Hematopoietic multipotent progenitor cell treated with erythropoietin and hydrocortisone succinate and interleukin-3 and kit ligand, for 8 days (in vitro differentiated cells): Measurements from ENCODE around the gene DCTPP1.

ENCODE experiments used
- DNase-seq: peaks from one replicate; pipeline ENCODE4 v3.0.0-alpha.2; 2015

The DCTPP1 gene

DNA sequence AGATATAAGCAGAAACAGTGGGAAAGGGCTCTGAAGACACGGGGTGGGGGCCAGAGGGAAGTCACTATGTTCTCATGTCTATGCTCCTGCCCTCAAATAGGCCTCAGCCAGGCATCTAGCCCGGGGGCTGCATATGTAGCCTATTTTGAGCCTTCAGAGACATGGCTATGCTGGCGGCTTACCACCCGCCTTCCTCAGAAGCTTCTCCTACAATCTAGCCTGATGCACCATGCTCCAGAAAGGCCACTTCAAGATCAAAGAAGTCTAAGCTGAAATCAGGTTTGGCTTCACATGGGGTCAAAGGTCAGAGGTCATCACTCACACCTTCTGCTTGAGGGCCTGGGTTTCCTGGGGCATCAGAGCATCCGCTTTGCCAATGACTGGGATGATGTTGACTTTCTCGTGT, 49.0 kb downstream of the DCTPP1 start:
- DNase-seq: no peak

DNA sequence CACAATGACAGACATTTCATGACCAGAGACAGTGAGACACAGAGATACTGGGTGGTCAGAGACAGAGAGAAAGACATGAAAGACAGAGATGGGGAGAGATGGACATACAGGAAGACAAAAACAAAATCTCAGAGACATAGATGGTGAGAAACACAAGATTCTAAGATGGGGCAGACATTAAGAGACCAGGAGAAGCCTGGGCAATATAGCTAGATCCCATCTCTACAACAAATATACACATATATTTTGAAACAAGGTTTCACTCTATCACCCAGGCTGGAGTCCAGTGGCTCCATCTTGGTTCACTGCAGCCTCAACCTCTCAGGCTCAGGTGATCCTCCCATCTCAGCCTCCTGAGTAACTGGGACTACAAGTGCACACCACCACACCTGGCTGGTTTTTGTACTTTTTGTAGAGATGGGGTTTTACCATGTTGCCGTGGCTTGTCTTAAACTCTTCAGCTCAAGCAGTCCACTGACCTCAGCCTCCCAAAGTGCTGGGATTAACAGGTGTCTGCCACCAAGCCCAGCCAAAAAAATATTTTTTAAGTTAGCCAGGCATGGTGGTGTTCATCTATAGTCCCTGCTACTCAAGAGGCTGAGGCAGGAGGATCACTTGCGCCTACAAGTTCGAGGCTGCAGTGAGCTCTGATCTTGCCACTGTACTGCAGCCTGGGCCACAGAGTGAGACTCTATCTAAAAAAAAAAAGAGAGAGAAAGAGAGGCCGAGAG, 49.6 kb downstream of the DCTPP1 start:
- no peak for DNase-seq

DNA sequence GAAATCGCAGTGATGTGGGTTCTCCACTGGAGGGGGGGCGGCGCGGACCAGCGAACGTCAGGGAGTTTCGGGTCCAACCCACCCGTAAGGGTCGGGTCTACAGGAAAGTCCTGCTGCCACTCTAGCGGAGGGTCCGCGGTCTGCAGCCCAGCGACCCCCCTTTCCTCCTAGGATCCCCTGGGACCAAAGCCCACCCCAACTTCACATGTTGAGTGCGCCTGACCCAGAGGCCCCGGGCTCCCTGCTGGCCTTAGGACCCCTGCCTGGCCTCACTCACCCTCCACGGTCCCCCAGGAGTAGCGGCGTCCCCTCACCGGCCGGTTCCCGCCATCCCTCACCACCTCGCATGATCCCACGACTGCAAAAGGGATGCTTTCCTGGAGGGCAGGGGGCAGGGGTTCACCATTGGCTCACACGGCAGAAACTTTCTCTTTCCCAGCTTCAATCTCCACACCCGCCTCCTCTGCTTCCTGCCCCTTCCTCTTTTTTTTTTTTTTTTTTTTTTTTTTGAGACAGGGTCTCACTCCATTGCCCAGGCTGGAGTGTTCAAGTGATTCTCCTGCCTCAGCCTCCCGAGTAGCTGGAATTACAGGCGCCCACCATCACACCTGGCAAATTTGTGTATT, 50.6 kb downstream of the DCTPP1 start:
- DNase-seq: no peak

DNA sequence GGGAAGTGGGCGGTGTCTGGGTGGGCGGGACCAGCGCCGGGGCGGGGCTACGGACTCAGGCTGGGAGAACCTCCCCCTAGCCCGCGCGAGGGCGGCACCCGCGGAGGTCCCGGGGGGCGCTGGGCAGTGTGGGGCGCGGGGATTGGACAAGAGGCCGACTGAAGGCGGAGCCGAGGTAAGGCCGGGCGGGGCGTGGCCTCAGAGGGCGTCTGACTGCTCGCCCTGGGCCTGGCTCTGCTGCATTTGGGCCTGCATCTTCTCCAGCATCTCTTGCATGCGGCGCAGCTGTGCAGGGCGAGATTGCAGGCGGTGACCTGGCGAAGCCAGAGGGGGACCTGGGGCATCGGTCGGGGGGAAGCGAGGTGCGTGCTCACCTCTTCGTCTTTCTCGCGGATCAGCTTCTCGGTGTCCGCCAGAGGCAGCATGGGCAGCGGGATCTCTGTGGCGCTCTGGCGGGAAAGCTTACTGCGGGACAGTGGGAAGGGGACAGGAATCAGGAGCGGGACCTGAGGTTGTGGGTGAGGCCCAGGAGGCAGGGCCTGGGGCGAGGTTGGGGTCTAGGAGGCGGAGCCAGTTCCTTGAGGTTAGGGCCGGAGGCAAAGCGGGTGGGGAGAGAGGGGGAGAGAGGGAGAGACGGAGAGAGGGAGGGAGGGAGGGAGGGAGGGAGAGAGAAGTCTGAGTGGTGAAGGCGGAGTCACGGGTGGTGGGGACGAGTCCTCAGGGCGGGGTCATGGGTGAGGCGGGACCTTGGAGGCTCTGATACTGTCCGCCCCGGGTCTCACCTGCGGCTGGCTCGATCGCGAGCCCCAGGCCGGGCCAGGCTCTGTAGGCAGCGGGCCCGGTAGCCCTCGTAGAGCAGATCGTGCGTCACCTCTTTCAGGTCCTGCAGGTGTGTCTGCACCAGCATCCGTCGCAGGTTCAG, 51.3 kb downstream of the DCTPP1 start:
- DNase-seq: peak; percentile 97

DNA sequence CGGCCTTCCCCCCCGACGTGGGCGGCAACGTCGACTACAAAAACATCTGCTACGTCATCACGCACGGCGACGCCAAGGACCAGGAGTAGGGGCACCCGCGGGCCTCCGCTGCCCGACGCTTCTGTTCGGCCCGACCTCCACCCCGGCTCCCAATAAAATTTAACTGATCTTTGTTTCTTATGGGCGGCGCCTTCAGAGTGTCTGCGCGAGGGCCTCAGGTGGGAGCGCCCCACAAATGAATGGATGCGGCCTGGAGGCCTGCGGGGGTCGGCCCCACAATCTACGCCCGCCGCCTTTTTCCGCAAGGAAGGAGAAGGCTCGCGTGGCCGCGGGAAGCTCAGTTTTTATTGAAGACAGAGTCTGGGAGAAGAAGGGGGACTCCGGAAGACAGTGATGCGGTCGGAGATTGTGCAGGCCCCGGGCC, 52.0 kb downstream of the DCTPP1 start:
- peak; percentile 90 for DNase-seq

DNA sequence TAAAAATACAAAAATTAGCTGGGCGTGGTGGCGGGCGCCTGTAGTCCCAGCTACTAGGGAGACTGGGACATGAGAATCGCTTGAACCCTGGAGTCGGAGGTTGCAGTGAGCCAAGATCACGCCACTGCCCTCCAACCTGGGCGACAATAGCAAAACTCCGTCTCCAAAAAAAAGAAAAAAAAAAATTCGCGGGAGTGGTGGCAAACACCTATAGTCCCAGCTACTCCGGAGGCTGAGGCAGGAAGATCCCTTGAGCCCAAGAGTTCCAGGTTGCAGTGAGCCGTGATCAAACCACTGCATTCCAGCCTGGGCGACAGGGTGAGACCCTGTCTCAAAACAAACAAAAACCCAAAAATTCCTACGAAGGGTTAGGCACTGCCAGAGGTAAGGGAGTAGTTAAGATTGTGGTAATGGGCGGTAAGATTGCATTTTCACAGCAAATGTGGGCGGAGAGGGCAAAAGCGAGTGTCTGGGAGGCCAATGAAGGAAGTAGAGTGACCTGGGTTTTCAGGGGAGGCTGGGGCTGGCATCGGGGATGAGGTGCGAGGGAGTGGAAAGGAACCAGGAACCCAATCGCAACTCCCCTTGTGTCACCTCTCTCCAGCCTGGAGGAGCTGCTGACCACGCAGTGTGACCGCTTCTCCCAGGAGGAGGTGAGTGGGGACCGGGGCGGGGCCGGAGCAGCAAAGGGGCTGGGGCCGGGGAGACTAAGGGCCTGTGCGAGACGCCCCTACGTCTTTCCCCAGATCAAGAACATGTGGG, 52.6 kb downstream of the DCTPP1 start:
- DNase-seq: no peak

DNA sequence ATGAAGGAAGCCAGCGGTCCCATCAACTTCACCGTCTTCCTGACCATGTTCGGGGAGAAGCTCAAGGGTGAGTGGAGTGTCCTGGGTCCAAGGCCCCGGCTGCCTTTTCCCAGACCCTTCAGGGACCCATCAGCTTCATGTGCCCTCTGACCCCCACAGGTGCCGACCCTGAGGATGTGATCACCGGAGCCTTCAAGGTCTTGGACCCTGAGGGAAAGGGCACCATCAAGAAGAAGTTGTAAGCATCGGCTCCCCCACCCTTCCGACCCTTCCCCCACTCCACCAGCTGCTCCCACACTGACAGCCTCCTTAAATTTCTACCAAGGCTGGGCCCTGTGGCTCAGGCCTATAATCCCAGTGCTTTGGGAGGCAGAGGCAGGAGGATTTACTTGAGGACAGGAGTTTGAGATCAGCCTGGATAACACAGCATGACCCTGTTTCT, 53.3 kb downstream of the DCTPP1 start:
- DNase-seq: no peak

DNA sequence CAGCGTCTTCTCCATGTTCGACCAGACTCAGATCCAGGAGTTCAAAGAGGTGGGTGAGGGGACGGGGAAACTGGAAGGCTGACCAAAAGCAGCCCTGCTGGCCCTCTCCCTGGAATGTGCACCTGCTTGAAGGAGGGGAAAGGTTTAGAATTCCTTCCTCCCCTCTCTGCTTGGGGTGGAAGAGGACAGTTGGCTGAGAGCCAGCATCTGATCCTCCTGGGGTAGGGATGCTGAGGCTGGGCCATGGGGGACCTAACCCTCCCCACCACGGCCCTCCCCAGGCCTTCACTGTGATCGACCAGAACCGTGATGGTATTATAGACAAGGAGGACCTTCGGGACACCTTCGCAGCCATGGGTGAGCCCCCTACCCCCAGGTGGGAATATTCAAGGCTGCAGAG, 54.0 kb downstream of the DCTPP1 start:
- DNase-seq: no peak

DNA sequence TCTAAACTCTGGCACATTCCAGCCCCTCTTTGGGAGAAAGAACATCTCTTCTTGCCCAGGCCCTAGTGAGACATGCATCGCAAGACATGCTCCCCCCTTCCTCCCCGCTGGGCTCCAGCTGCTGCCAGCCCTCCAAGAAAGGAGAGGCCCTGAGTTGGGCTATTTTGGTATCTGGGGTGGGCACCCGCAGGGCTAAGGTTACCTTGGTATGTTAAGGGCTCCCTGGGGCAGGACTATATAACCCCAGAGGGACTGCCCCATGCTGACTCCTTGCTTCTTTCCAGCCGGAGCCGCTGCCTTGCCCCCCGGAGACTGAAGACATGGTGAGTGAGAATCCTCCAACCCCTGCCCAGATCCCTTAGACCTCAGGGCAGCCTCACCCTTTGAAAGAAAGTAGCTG, 55.3 kb downstream of the DCTPP1 start, which contains the start of gene MYL11:
Gene MYL11 (plus strand): TSS at position 265 of the 400 bp plus-strand sequence. CDS start 56 bp downstream, at position 321.
- no peak for DNase-seq
